ENCODE measurements around the gene PTPN11.

- no peak for TF ChIP-seq CTCF (IDR thresholded peaks at IDR 0.05)
- TF ChIP-seq POLR2A (IDR thresholded peaks at IDR 0.05): no peak
Measured at GRCh38 chr12:112458330-112458729, 39.6 kb downstream of the PTPN11 start.

Measured in esophagus squamous epithelium (tissue), 4 donors.